SHP77 treated with DMSO at 0.1 percent for 48 hours (cell line): ENCODE measurements around the gene ZRANB2.

Source experiments
- DNase-seq: peaks from one replicate; lab custom pipeline; 2025; lab: John Stamatoyannopoulos, UW

ZRANB2 gene

GRCh38 chr1:71027991-71028390 is 52.8 kb downstream of the ZRANB2 start:
- no peak for DNase-seq

- no peak for DNase-seq
Measured at GRCh38 chr1:71026093-71026492, 54.7 kb downstream of the ZRANB2 start.

GRCh38 chr1:71023515-71023914 is 57.3 kb downstream of the ZRANB2 start:
- DNase-seq, result no peak

- DNase-seq, result no peak
Measured at GRCh38 chr1:71019233-71019969, 61.4 kb downstream of the ZRANB2 start.

GRCh38 chr1:71018791-71019190 is 62.0 kb downstream of the ZRANB2 start:
- no peak for DNase-seq

- DNase-seq, result no peak
Measured at GRCh38 chr1:71015745-71016144, 65.1 kb downstream of the ZRANB2 start.

GRCh38 chr1:71014178-71014579 is 66.7 kb downstream of the ZRANB2 start:
- no peak for DNase-seq
